H7 (cell line): ENCODE measurements around the gene KLRF1. TPM values are rescaled to one million over a fixed set of nuclear protein-coding genes. Genes with fewer than 3 reads are reported as not detected.

Experiments
- DNase-seq: peaks from one replicate; pipeline ENCODE4 v3.0.0; 2012
- H3K27me3 ChIP-seq: 2 replicates; pipeline ENCODE4 v1.6.0; 2011; ENCODE audit warnings: mild to moderate bottlenecking, low read length; ENCODE audit not compliant: control insufficient read depth, insufficient read depth
- H3K36me3 ChIP-seq: replicated peaks from 2 replicates; pipeline ENCODE4 v1.5.1; 2011; ENCODE audit warnings: low read length; ENCODE audit not compliant: control insufficient read depth, insufficient read depth
- H3K4me3 ChIP-seq: 2 replicates; pipeline ENCODE4 v1.5.1; 2011; ENCODE audit warnings: low read depth, mild to moderate bottlenecking, control low read depth, low read length, moderate library complexity; ENCODE audit not compliant: insufficient read depth
- total RNA-seq: library from RNA; depleted of rRNA; stranded (reverse); fragments of >200 nt; shearing (Covaris generic); gene quantifications from 2 replicates; pipeline ENCODE4 v1.2.3, GENCODE V29; 2014

The KLRF1 gene
- total RNA-seq, 1 experiment from 2014 or later, result 0.42 TPM

GRCh38 chr12:9831720-9832119 lies 4.4 kb downstream of the KLRF1 start:
- no peaks in the 10 kb centered on the region for H3K36me3 ChIP-seq
- H3K4me3 ChIP-seq, result no peak overlapping the region
- no peak for DNase-seq
- no peaks in the 10 kb centered on the region for H3K27me3 ChIP-seq

GRCh38 chr12:9843407-9843806 lies 16.1 kb downstream of the KLRF1 start:
- no peak for DNase-seq
- no peaks in the 10 kb centered on the region for H3K36me3 ChIP-seq
- H3K4me3 ChIP-seq, result no peak overlapping the region
- H3K27me3 ChIP-seq, result no peaks in the 10 kb centered on the region

GRCh38 chr12:9848899-9849298 lies 21.6 kb downstream of the KLRF1 start:
- no peaks in the 10 kb centered on the region for H3K36me3 ChIP-seq
- no peak overlapping the region for H3K4me3 ChIP-seq
- H3K27me3 ChIP-seq, result no peaks in the 10 kb centered on the region
- DNase-seq, result no peak

- Histone ChIP-seq H3K36me3 (no peaks in the 10 kb centered on the region), H3K27me3 (no peaks in the 10 kb centered on the region), H3K4me3 (no peak overlapping the region)
- DNase-seq, result no peak
Measured at GRCh38 chr12:9851050-9851449, 23.8 kb downstream of the KLRF1 start.

GRCh38 chr12:9851927-9852326 lies 24.6 kb downstream of the KLRF1 start:
- no peak for DNase-seq
- no peaks in the 10 kb centered on the region for H3K36me3 ChIP-seq
- H3K4me3 ChIP-seq, result no peak overlapping the region
- no peaks in the 10 kb centered on the region for H3K27me3 ChIP-seq

- no peak overlapping the region for H3K4me3 ChIP-seq
- no peak for DNase-seq
- H3K27me3 ChIP-seq, result no peaks in the 10 kb centered on the region
- no peaks in the 10 kb centered on the region for H3K36me3 ChIP-seq
Measured at GRCh38 chr12:9856151-9856550, 28.9 kb downstream of the KLRF1 start.

- no peak for DNase-seq
- H3K4me3 ChIP-seq, result no peak overlapping the region
- no peaks in the 10 kb centered on the region for H3K27me3 ChIP-seq
- no peaks in the 10 kb centered on the region for H3K36me3 ChIP-seq
Measured at GRCh38 chr12:9856894-9857293, 29.6 kb downstream of the KLRF1 start.

GRCh38 chr12:9858135-9858534 lies 30.9 kb downstream of the KLRF1 start:
- no peak for DNase-seq
- Histone ChIP-seq H3K27me3 (no peaks in the 10 kb centered on the region), H3K36me3 (no peaks in the 10 kb centered on the region), H3K4me3 (no peak overlapping the region)

GRCh38 chr12:9864913-9865675 lies 37.8 kb downstream of the KLRF1 start:
- no peak for DNase-seq
- Histone ChIP-seq H3K27me3 (no peaks in the 10 kb centered on the region), H3K4me3 (no peak overlapping the region), H3K36me3 (no peaks in the 10 kb centered on the region)

- H3K27me3 ChIP-seq, result no peaks in the 10 kb centered on the region
- no peak overlapping the region for H3K4me3 ChIP-seq
- no peaks in the 10 kb centered on the region for H3K36me3 ChIP-seq
- DNase-seq, result no peak
Measured at GRCh38 chr12:9866860-9867269, 39.6 kb downstream of the KLRF1 start.

- no peak overlapping the region for H3K4me3 ChIP-seq
- H3K36me3 ChIP-seq, result no peaks in the 10 kb centered on the region
- no peaks in the 10 kb centered on the region for H3K27me3 ChIP-seq
- DNase-seq, result no peak
Measured at GRCh38 chr12:9867531-9867930, 40.2 kb downstream of the KLRF1 start.

- Histone ChIP-seq H3K36me3 (no peaks in the 10 kb centered on the region), H3K27me3 (no peaks in the 10 kb centered on the region), H3K4me3 (no peak overlapping the region)
- DNase-seq, result no peak
Measured at GRCh38 chr12:9868311-9868801, 41.1 kb downstream of the KLRF1 start.

- Histone ChIP-seq H3K27me3 (no peaks in the 10 kb centered on the region), H3K4me3 (no peak overlapping the region), H3K36me3 (no peaks in the 10 kb centered on the region)
- DNase-seq, result no peak
Measured at GRCh38 chr12:9868951-9869306, 41.6 kb downstream of the KLRF1 start.

- no peaks in the 10 kb centered on the region for H3K36me3 ChIP-seq
- no peak within 1 kb of the TSS for H3K4me3 ChIP-seq
- H3K27me3 ChIP-seq, result no peaks in the 10 kb centered on the region
- DNase-seq, result no peak
Measured at GRCh38 chr12:9869307-9870161, 42.3 kb downstream of the KLRF1 start, which contains the start of gene CLEC2B. Gene CLEC2B (minus strand): TSS chr12:9869354.

GRCh38 chr12:9870286-9870866 lies 43.1 kb downstream of the KLRF1 start:
- Histone ChIP-seq H3K27me3 (no peaks in the 10 kb centered on the region), H3K36me3 (no peaks in the 10 kb centered on the region), H3K4me3 (no peak overlapping the region)
- no peak for DNase-seq
